Spleen (tissue), 11 donors: ENCODE measurements around the gene CNTF. TPM values are rescaled to one million over a fixed set of nuclear protein-coding genes. Genes with fewer than 3 reads are reported as not detected.

ENCODE experiments used
- DNase-seq: peaks from one replicate; pipeline ENCODE4 v3.0.0-alpha.2; 2020
- H3K27ac ChIP-seq, 8 donors: fragments of 200-600 bp; sonication (generic) in 7 of 8; 1 replicate in 4 of 8; 2 replicates in 4 of 8; pipeline versions ENCODE4 v1.5.0 to v1.8.0; 2016 to 2021; ENCODE audit warnings: inconsistent platforms in 4 of 8, mild to moderate bottlenecking in 4 of 8, moderate library complexity in 1 of 8
- H3K27me3 ChIP-seq, 7 donors: fragments of 200-600 bp; sonication (generic) in 6 of 7; replicated peaks in 1 of 7; 1 replicate in 4 of 7; 2 replicates in 3 of 7; pipeline versions ENCODE4 v1.5.0 to v1.8.0; 2016 to 2021; ENCODE audit warnings: inconsistent platforms in 3 of 7, mild to moderate bottlenecking in 1 of 7
- H3K36me3 ChIP-seq, 6 donors: fragments of 200-600 bp; sonication (generic) in 5 of 6; 1 replicate in 4 of 6; 2 replicates in 2 of 6; pipeline versions ENCODE4 v1.5.0 to v1.8.0; 2016 to 2021; ENCODE audit warnings: inconsistent platforms in 2 of 6
- H3K4me1 ChIP-seq, 6 donors: fragments of 200-600 bp; sonication (generic) in 5 of 6; 1 replicate in 3 of 6; 2 replicates in 3 of 6; pipeline versions ENCODE4 v1.5.0 to v1.8.0; 2016 to 2021; ENCODE audit warnings: inconsistent platforms in 3 of 6
- H3K4me3 ChIP-seq, 8 donors: fragments of 200-600 bp; sonication (generic) in 7 of 8; 1 replicate in 4 of 8; 2 replicates in 4 of 8; pipeline versions ENCODE4 v1.5.0 to v1.8.0; 2016 to 2021; ENCODE audit warnings: inconsistent platforms in 4 of 8, mild to moderate bottlenecking in 4 of 8, moderate library complexity in 2 of 8
- H3K9me3 ChIP-seq, 8 donors: fragments of 200-600 bp; sonication (generic) in 7 of 8; 1 replicate in 4 of 8; 2 replicates in 4 of 8; pipeline versions ENCODE4 v1.5.0 to v1.8.0; 2016 to 2021; ENCODE audit warnings: inconsistent platforms in 4 of 8
- POLR2A ChIP-seq, 3 donors: fragments of 450-650 bp; IDR thresholded peaks; one replicate each; pipeline ENCODE4 v1.5.1; 2017; ENCODE audit warnings: antibody characterized with exemption in 3 of 3, mild to moderate bottlenecking in 1 of 3
- POLR2AphosphoS5 ChIP-seq, 3 donors: sonication (generic); formaldehyde crosslinking; IDR thresholded peaks; one replicate each; pipeline ENCODE4 v1.5.1; 2017; ENCODE audit warnings: antibody characterized with exemption in 3 of 3
- WGBS, 5 donors: extraction: QIAGEN DNeasy Blood & Tissue Kit in 3 of 5; methylation state at CpG; one replicate each; pipeline versions ENCODE4 v1.1.5 to v1.1.7; 2013 to 2018; 5-methylcytosine and 5-hydroxymethylcytosine counted together
- intact Hi-C: fragments of 100-400 bp; cut with DNase I; formaldehyde crosslinking; loops from one replicate; pipeline ENCODE4 v1.15.0; 2023; ENCODE audit warnings: low total_unique reads
- polyA plus RNA-seq, 3 donors: library from polyadenylated mRNA; stranded (reverse); fragments of 200-250 nt; gene quantifications; one replicate each; pipeline ENCODE4 v1.2.1, GENCODE V29; 2013
- total RNA-seq, 7 donors: library from RNA; depleted of rRNA in 3 of 7; stranded (reverse); fragments of >200 nt in 3 of 7; fragmentation: NEBNext Ultra II Directional in 4 of 7; extraction: Animal tissue kit (Norgen Biotek cat#: 25700) in 4 of 7; gene quantifications; one replicate each; pipeline versions ENCODE4 v1.1.0 to v1.2.1, GENCODE V29; 2016 to 2021
- TF ChIP-seq, protein P1 (sequence below), 11 experiments: fragments of 200-600 bp in 7 of 11; fragments of 450-650 bp in 4 of 11; sonication (generic) in 4 of 11; IDR thresholded peaks in 8 of 11; conservative IDR thresholded peaks in 3 of 11; 1 replicate in 7 of 11; 2 replicates in 4 of 11; pipeline versions ENCODE4 v1.4.0 to v1.8.0; 2016 to 2021; ENCODE audit warnings: antibody characterized with exemption in 11 of 11, inconsistent platforms in 4 of 11, mild to moderate bottlenecking in 1 of 11
- donor health status: healthy with polysubstance abuse.
- donor health status: DM: no; HTN: no; CAD: no; lungs with moderate emphysema.
- donor health status: DM: no; HTN: no; CAD: no.
- donor health status: Bipolar disorder and iron deficiency.
- donor health status: healthy.
- donor health status: DM: no; HTN: no; CAD: no.
- donor health status: DM: yes; HTN: yes; CAD: no.

CNTF gene
- total and polyA plus RNA-seq, 10 donors = 0.09 to 3.7 (median 1.4) TPM

DNA sequence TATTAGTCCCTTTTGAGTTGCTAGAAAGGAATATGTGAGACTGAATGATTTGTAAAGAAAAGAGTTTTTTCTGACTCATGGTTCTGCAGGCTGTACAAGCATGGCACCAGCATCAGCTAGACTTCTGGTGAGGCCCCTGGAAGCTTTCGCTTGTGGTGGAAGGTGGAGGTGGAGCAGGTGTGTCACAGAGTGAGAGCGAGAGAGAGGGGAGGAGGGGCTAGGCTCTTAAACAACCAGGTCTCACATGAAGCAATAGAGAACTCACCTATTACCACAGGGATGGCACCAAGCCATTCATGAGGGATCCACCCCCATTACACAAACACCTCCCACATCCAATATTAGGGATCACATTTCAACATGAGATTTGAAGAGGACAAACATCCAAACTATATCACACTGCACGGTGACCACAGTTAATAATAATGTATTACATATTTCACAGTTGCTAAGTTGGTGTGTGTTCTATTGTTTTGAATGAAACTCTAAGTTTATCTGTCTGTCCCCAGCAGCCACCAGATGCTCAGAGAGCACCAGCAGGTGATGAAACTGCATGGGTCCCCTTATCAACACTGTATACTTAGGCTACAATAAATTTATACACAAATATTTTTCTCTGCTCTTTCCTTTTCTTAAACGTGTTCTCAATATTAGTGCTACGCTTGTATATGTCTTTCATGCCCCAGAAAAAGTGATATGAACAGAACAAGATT lies 29.5 kb upstream of the CNTF start:
- peaks cover 0 to 57% (median 2%) of the 10 kb centered on the region in 6 donors for H3K36me3 ChIP-seq
- 85 to 93% (median 89%) methylated on average over 5 of the region's 5 CpGs for WGBS, 5 donors
- H3K9me3 ChIP-seq = no peaks in the 10 kb centered on the region
- no peak overlapping the region for H3K27ac ChIP-seq
- TF ChIP-seq POLR2A (IDR thresholded peaks at IDR 0.05) (no peak), POLR2AphosphoS5 (IDR thresholded peaks at IDR 0.05) (no peak)
- no peaks in the 10 kb centered on the region for H3K27me3 ChIP-seq
- peaks cover 0 to 51% (median 13%) of the 10 kb centered on the region in 6 donors for H3K4me1 ChIP-seq
- intact Hi-C loops = no loop called here
- DNase-seq = no peak
- H3K4me3 ChIP-seq = no peak overlapping the region

GRCh38 chr11:58594826-58595225 lies 27.6 kb upstream of the CNTF start:
- no peak for DNase-seq
- intact Hi-C loops = no loop called here

GRCh38 chr11:58596621-58597020 lies 25.8 kb upstream of the CNTF start:
- WGBS, 5 donors = 89 to 95% (median 92%) methylated on average over 3 of the region's 3 CpGs
- Histone ChIP-seq H3K4me1 (peaks cover 0 to 75% (median 27%) of the 10 kb centered on the region in 6 donors), H3K36me3 (peaks cover 0 to 38% (median 2%) of the 10 kb centered on the region in 6 donors), H3K27me3 (no peaks in the 10 kb centered on the region), H3K4me3 (no peak overlapping the region), H3K27ac (no peak overlapping the region), H3K9me3 (no peaks in the 10 kb centered on the region)
- intact Hi-C loops = no loop called here
- DNase-seq = no peak
- TF ChIP-seq POLR2A (IDR thresholded peaks at IDR 0.05) = no peak
- TF ChIP-seq, protein P1, sequence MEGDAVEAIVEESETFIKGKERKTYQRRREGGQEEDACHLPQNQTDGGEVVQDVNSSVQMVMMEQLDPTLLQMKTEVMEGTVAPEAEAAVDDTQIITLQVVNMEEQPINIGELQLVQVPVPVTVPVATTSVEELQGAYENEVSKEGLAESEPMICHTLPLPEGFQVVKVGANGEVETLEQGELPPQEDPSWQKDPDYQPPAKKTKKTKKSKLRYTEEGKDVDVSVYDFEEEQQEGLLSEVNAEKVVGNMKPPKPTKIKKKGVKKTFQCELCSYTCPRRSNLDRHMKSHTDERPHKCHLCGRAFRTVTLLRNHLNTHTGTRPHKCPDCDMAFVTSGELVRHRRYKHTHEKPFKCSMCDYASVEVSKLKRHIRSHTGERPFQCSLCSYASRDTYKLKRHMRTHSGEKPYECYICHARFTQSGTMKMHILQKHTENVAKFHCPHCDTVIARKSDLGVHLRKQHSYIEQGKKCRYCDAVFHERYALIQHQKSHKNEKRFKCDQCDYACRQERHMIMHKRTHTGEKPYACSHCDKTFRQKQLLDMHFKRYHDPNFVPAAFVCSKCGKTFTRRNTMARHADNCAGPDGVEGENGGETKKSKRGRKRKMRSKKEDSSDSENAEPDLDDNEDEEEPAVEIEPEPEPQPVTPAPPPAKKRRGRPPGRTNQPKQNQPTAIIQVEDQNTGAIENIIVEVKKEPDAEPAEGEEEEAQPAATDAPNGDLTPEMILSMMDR (IDR thresholded peaks at IDR 0.05 in 8 of 11, conservative IDR thresholded peaks at IDR 0.05 in 3 of 11) = no peak
- no peak for TF ChIP-seq POLR2AphosphoS5 (IDR thresholded peaks at IDR 0.05)

More at GRCh38 chr11:58594826-58595225, 27.6 kb upstream of the CNTF start:
- Histone ChIP-seq H3K4me3 (no peak overlapping the region), H3K36me3 (peaks cover 0 to 44% (median 2%) of the 10 kb centered on the region in 6 donors), H3K27ac (no peak overlapping the region), H3K9me3 (no peaks in the 10 kb centered on the region), H3K27me3 (no peaks in the 10 kb centered on the region), H3K4me1 (peaks cover 0 to 57% (median 21%) of the 10 kb centered on the region in 6 donors)
- WGBS, 5 donors = 81 to 95% (median 87%) methylated on average over 4 of the region's 4 CpGs
- TF ChIP-seq POLR2AphosphoS5 (IDR thresholded peaks at IDR 0.05) = no peak
- TF ChIP-seq, protein P1 (IDR thresholded peaks at IDR 0.05 in 8 of 11, conservative IDR thresholded peaks at IDR 0.05 in 3 of 11) = no peak

DNA sequence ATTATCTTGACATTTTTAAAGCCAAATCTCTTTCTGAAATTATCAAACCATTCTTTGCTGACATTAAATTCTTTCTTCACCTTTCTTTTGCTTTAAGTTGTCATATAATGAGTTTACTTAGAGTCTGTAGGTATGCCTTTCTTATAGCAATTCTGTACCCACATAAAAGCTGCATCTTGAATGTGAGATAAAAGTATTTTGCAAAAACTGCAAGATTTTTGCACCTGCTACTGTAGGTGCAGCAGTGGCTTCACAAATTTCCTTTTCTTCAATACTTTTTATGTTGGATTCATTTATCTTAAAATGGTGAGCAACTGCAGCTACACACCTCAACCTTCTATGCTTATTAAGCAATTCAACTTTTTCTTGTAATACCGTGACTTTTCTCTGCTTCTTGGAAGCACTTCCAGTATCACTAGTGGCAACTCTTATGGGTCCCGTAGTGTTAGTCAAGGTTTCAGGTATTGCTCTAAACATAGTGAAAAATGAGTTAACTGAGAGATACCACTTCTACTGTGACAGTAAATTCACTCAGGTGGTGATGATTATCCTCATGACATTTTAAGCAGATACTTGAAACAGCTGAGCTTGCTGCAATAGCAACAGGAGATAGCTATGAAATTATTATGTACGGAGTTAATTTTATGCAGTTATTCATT lies 24.9 kb upstream of the CNTF start:
- DNase-seq = no peak
- Histone ChIP-seq H3K36me3 (peaks cover 0 to 38% (median 2%) of the 10 kb centered on the region in 6 donors), H3K27me3 (no peaks in the 10 kb centered on the region), H3K4me1 (peaks cover 0 to 79% (median 27%) of the 10 kb centered on the region in 6 donors), H3K4me3 (no peak overlapping the region), H3K9me3 (no peaks in the 10 kb centered on the region), H3K27ac (no peak overlapping the region)
- 66 to 76% (median 71%) methylated on average over 3 of the region's 3 CpGs for WGBS, 5 donors
- TF ChIP-seq, protein P1 (IDR thresholded peaks at IDR 0.05 in 8 of 11, conservative IDR thresholded peaks at IDR 0.05 in 3 of 11) = no peak
- TF ChIP-seq POLR2A (IDR thresholded peaks at IDR 0.05) (no peak), POLR2AphosphoS5 (IDR thresholded peaks at IDR 0.05) (no peak)
- intact Hi-C loops = no loop called here
